Measurements from ENCODE around the gene TBL1XR1. TPM values are rescaled to one million over a fixed set of nuclear protein-coding genes. Genes with fewer than 3 reads are reported as not detected.

Gene TBL1XR1
- total RNA-seq, 1 donor from 2014 or later: 243 TPM

- peaks cover 29% of the 10 kb centered on the region for H3K4me1 Mint-ChIP-seq
- no peaks in the 10 kb centered on the region for H3K9me3 Mint-ChIP-seq
- no peak overlapping the region for H3K4me3 Mint-ChIP-seq
- no peak for TF ChIP-seq CTCF (IDR thresholded peaks at IDR 0.05; ENCODE audit: unreplicated experiment)
- peaks cover 3% of the 10 kb centered on the region for H3K36me3 Mint-ChIP-seq
- peak overlapping the region; percentile 15 for H3K27ac Mint-ChIP-seq
- H3K27me3 Mint-ChIP-seq (ENCODE audit: low read depth): no peaks in the 10 kb centered on the region
- no peak for DNase-seq (ENCODE audit: low spot score in 2 of 2, unreplicated experiment in 2 of 2)
Observed at GRCh38 chr3:177062052-177062732, 135.1 kb downstream of the TBL1XR1 start.

GRCh38 chr3:177061369-177061768, 135.9 kb downstream of the TBL1XR1 start:
- Mint-ChIP-seq H3K4me1 (peaks cover 26% of the 10 kb centered on the region), H3K36me3 (peaks cover 3% of the 10 kb centered on the region), H3K27me3 (ENCODE audit: low read depth) (no peaks in the 10 kb centered on the region), H3K9me3 (no peaks in the 10 kb centered on the region), H3K27ac (peak overlapping the region; percentile 14), H3K4me3 (no peak overlapping the region)
- no peak for TF ChIP-seq CTCF (IDR thresholded peaks at IDR 0.05; ENCODE audit: unreplicated experiment)
- no peak for DNase-seq (ENCODE audit: low spot score in 2 of 2, unreplicated experiment in 2 of 2)

- peaks cover 3% of the 10 kb centered on the region for H3K36me3 Mint-ChIP-seq
- DNase-seq (ENCODE audit: low spot score in 2 of 2, unreplicated experiment in 2 of 2): no peak
- no peak overlapping the region for H3K4me3 Mint-ChIP-seq
- H3K9me3 Mint-ChIP-seq: no peaks in the 10 kb centered on the region
- H3K27me3 Mint-ChIP-seq (ENCODE audit: low read depth): no peaks in the 10 kb centered on the region
- peaks cover 23% of the 10 kb centered on the region for H3K4me1 Mint-ChIP-seq
- H3K27ac Mint-ChIP-seq: no peak overlapping the region
- no peak for TF ChIP-seq CTCF (IDR thresholded peaks at IDR 0.05; ENCODE audit: unreplicated experiment)
Observed at GRCh38 chr3:177060492-177060891, 136.8 kb downstream of the TBL1XR1 start.

GRCh38 chr3:177058648-177059047, 138.6 kb downstream of the TBL1XR1 start:
- DNase-seq (ENCODE audit: low spot score in 2 of 2, unreplicated experiment in 2 of 2): no peak
- no peak overlapping the region for H3K27ac Mint-ChIP-seq
- no peaks in the 10 kb centered on the region for H3K27me3 Mint-ChIP-seq (ENCODE audit: low read depth)
- no peak overlapping the region for H3K4me3 Mint-ChIP-seq
- H3K36me3 Mint-ChIP-seq: peaks cover 3% of the 10 kb centered on the region
- no peak for TF ChIP-seq CTCF (IDR thresholded peaks at IDR 0.05; ENCODE audit: unreplicated experiment)
- no peaks in the 10 kb centered on the region for H3K9me3 Mint-ChIP-seq
- H3K4me1 Mint-ChIP-seq: peaks cover 19% of the 10 kb centered on the region

- Mint-ChIP-seq H3K27ac (no peak overlapping the region), H3K36me3 (peaks cover 3% of the 10 kb centered on the region), H3K27me3 (ENCODE audit: low read depth) (no peaks in the 10 kb centered on the region), H3K4me3 (no peak overlapping the region), H3K9me3 (no peaks in the 10 kb centered on the region), H3K4me1 (peaks cover 12% of the 10 kb centered on the region)
- DNase-seq (ENCODE audit: low spot score in 2 of 2, unreplicated experiment in 2 of 2): no peak
- TF ChIP-seq CTCF (IDR thresholded peaks at IDR 0.05; ENCODE audit: unreplicated experiment): no peak
Observed at GRCh38 chr3:177057768-177058167, 139.5 kb downstream of the TBL1XR1 start.

Data from mesothelial cell of epicardium (in vitro differentiated cells).